GM18909 (cell line): ENCODE results near the gene KRTAP24-1.

Experiments used
- ATAC-seq: cut with Tn5 transposase; IDR thresholded peaks from one replicate; pipeline ENCODE4 v1.9.1; 2021; ENCODE audit warnings: mild to moderate bottlenecking; ENCODE audit not compliant: unreplicated experiment, poor library complexity

Gene KRTAP24-1, protein sequence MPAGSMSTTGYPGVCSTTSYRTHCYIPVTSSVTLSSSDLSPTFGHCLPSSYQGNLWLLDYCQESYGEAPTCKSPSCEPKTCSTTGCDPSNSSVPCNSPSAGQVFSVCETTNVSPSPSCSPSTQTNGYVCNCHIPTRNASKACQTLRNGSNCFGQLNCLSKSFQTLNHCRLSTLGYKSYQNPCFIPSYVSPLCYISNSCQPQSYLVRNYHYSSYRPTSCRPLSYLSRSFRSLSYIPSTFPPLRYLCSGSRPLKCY

DNA sequence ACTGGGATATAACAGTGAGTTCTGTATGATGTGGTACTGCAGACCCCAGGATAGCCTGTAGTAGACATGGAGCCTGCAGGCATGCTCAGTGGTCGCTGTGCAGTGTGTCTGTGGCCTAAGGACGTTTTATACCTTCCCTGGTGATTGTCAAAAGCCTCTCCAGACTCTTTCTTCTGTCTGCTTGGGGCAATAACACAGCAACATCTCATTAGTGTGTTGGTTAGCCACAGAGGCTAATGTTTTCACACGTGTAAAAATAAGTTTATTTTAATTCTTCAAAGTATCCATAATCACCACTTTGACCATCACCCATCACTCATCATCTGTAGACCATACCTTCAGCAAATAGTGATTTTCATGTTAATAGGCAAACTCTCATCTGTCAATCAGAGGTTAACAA lies at the start of gene KRTAP24-1:
TSS of gene KRTAP24-1 (minus strand) at position 101 of the 400 bp plus-strand sequence. CDS start at position 83, 18 bp downstream.
- ATAC-seq, result no peak

DNA sequence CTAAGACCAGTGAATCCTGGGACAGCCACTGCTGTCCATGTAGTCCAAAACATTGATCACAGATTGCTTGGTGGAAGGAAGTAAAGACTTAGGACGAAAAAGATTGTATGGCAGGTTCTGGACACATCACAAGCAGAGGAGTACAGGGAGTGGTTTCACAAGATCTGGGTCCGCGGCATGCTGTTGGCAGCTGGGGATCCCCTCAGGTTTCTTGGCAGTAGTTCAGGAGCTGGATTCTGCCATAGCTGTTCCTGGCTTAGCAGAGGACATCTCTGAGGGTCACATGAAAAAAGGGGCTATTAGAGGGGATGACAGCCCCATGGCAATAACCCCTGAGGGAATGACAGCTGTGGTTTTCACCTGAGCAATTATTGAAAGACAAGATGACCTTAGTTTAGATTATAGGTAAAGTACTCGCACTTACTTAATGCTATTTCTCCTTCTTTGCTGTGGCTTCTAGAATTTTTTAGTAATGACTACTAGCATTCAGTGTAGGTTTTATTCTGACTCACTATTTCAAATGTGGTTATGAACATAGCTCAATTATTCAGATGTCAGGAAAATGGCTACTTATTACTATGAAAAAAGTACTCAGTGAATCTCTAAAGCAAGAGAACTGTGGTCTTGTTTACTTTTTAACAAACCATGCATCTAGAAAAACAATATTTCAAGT lies 46.6 kb upstream of the KRTAP24-1 start:
- no peak for ATAC-seq

DNA sequence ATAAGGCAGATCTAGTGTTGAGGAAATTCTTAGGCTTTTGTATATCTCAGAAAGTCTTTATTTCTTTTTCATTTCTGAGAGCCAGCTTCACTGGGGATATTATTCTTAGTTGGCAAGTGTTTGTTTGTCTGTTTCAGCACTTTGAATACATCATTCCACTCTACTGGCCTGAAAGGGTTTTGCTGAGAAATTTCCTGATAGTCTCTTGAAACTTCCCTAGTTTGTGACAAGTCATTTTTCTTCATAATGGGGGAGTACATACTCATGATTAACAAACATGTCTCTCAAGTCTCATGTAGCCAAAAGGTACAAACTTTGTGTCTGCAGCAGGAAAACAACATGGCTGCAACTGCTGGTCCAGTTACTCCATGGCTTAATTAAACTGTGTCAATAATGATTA lies 43.6 kb upstream of the KRTAP24-1 start:
- ATAC-seq, result no peak

DNA sequence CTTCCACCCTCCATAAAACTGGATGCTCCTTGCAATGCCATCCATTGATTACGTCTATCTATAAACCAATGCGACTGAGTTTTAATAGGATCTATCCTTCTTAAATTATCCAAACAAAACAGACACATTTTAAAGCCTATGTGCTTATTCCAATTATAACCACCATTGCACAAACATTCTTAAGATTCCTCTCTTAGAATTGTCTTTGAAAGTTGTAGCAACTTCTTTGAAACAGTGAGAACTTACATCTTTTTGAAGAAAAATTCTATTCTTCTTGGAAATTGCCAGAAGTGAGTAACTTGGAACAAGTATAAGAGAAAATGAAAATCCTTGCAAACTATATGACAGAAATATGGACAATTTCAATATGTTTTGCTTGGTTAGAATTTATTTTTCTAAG lies 37.5 kb upstream of the KRTAP24-1 start, which contains the start of gene KRTAP26-1:
TSS of gene KRTAP26-1 (minus strand) at position 101 of the 400 bp plus-strand sequence. CDS start 280 bp downstream, outside the sequence.
- ATAC-seq, result no peak

DNA sequence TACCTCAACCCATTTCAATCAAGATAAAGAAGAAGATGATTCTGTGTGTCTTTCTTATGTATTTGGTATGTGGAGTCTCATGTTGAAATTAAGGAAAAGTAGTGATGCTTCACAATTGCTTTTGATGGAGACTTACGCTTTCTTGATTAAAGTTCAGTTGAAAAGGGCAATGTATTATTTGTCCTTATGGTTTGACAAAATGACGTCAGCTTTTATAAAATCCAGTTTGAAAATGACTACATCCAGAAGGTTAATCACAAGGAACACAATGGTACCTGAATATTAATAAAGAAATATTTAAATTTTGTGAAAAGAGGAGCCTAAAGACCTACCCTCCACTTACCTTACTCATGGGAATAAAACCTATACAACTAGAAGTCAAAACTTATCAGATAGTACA lies 33.0 kb upstream of the KRTAP24-1 start:
- ATAC-seq, result no peak

DNA sequence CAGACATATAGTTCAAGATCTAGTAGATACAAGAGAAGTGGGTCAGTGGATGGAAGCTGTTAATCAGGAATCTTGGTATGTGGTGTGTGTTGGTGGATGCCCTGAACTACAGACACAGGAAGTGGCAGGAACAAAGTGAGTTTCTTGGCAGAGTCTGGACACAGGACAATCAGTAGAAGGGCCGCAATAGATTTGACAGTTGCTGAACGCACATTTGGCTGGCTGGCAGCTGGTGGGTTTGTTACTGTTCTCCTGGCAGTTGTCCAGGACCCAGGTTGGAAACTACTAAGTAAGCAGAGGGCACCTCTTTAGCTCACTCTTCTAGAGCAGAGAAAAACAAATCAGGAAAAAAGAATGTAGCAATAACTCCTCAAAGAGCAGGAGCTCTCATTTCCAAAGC lies 24.1 kb upstream of the KRTAP24-1 start:
- ATAC-seq, result no peak

DNA sequence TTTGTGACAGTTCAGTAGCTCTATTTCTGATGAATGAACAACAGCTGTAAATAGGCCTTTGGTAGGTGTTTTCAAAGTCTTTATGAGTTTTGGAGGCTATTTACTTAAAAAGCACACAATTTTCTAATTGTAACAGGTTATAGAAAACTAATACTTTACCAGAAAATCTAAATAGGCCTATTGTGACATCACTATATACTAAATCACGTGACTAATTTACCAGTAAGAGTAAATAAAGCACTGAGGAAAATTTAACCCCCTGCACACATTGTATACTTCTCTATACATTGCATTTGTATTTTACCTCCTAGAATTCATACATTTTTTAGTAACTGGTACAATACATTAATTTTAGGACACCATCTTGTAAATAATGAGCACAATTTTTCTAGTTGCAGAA lies 22.4 kb upstream of the KRTAP24-1 start:
- no peak for ATAC-seq

DNA sequence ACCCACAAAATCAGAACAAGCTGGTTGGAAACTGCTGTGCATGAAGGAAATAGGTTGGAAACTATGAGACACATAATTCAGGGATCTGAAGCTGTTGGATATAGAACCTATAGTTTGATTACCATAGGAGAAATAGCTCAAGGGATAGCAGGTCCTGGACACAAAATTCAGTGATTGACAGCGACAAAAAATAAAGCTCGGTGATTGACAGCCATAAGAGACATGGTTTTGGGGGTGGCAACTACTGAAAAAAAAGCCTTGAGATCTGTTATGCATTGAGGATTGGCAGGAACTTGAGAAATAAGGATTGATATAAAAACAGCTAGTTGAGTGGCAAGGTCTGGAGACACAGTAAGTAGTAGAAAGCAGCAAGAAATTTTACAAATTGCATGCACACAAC lies 6.5 kb upstream of the KRTAP24-1 start, which contains the start of gene KRTAP25-1:
TSS of gene KRTAP25-1 (minus strand) at position 300 of the 400 bp plus-strand sequence. CDS start at position 276, 24 bp downstream.
- ATAC-seq, result no peak

DNA sequence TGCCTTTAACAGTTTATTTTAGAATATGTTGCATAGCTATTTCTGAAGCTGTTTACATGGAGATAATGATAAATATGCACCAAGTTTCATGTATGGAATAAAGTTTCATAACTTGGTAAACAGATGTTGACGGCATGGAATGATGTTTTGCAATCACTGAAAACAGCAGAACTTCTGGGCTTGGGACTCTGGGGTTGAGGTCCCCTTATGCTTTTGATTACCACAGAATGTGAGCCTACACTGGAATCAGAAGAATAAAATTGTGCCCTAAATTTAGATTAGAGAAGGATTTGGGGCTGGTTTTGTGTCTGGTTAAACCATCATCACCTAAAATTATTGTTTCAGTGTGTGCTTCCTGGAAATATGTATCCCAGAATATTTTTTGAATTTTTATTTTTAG lies 11.1 kb downstream of the KRTAP24-1 start:
- no peak for ATAC-seq

DNA sequence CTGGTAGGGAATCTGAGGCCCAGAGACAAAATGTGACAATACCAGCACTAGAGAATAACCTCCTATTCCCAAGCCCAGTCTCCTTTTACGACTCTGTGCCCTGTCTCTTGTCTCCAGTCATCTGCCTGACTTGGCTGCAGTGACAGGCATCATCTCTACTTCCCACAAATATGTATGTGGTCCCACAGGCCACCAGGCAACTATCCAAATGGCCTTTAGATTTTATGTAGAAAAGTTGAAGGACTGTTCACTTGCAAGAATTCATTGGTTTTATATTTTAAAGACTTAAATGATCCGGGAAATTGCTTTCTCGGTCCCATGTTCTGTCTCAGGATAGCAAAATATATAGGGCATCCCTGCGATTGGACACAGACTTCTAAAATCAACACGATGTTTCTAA lies 11.6 kb downstream of the KRTAP24-1 start:
- ATAC-seq, result no peak

DNA sequence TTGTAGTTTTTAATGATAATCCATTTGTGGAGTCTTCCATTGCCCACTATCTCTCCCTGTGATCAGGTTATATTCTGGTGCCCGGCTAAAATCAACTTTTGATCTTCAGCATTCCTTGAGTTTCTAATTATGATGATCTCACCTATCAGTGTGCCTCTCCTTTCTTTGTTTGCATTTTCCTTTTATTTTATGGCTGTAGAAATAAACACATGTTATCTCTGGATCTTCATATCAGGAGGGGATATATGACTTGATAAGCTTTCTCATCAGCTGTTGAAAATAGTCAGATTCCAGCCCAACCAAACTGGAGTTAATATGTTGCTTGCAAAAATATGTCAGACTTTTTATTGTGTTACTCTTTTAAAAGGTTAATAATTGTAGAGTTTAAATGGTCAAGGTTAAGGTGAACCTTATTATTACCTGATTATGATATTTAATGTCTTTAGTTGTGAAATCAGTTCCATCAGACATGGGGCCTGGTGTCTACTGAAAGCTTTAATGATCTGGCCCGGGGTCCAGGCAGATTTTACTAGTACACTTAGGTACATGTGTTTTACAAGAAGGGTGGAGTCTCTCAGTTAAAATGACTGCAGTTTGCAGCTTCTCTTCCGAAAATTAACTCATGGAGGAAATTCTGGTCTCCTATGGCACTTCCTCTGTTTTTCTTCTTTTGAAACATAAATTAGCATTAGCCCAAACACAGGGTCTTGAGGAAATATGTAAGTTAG lies 12.8 kb downstream of the KRTAP24-1 start:
- ATAC-seq, result no peak

DNA sequence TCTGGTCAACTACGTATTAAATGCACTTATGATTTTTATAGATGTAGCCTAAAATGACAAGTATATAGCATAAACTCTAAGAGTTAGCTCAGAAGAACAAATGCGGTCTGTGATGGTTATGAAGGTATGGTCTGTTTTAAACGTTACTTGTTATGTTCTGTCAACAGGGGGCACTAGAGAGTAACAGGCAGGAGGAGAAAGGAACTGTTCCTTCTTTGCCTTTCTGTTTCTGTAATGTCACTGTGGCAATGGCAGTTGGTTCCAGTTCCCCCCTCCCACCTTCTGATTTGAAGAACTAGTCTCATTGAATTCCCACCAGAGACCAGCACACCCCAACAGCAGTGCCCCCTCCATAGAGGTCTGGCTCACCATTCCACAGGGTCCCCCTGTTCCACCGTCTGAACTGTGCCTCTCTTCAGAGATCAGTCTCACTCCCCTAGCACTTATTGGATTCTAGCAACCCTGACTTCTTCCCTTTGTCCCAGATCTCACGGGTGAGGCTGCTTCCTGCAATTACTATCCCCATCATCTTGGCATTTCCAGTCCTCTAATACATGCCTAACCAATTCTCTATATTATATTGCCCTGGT lies 14.0 kb downstream of the KRTAP24-1 start:
- ATAC-seq, result no peak

DNA sequence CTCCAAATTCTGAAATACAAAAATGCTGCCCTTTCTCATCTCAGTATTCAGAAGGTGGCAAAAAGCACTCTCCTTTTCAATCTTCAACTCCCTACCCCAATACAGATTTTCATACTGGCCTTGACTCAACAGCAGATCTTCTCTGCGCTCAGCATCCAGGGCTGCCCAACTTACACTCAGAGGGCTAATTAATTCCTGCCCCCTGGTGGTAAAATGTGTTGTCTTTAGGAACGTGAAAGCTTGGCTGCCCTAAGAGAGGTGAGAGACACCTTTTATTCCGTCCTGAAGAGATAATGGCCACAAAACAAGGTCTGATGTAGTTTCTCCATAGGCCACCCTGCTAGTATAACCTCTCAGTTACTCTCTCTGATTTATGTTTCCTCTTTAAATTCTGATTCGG lies 25.0 kb downstream of the KRTAP24-1 start:
- ATAC-seq, result no peak

DNA sequence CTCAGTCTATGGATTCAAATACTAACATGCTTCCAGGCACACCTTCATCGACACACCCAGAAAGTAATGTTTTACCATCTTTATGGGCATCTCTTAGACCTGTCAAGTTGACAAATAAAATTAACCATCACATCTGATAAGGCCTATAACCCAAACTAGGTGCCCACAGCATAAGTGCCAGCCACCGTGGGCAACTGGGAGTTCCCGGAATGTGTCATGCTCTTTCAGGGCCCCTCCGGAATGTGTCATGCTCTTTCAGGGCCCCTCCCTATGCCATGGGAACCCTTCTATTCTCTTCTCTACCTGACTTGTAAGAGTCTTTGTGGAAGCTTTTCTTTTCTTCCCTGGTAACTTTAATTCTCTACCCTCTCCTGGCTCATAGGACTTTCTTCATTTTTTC lies 26.6 kb downstream of the KRTAP24-1 start:
- no peak for ATAC-seq

DNA sequence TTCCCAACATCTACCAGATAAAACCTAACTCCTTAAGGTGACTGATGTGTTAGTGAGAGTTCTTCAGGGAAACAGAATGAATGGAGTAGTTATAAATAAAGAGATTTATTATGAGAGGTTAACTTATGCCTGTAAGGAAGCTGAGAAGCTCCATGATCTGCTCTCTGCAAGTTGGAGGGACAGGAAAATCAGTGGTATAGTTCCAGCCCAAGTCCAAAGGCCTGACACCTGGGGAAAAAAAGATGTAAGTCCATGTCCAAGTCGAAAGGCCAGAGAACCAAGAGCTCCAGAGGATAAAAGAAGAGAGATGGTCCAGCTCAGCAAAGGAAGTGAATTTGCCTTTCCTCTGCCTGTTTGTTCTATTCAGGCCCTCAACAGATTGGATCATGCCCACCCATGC lies 27.1 kb downstream of the KRTAP24-1 start:
- ATAC-seq, result no peak

DNA sequence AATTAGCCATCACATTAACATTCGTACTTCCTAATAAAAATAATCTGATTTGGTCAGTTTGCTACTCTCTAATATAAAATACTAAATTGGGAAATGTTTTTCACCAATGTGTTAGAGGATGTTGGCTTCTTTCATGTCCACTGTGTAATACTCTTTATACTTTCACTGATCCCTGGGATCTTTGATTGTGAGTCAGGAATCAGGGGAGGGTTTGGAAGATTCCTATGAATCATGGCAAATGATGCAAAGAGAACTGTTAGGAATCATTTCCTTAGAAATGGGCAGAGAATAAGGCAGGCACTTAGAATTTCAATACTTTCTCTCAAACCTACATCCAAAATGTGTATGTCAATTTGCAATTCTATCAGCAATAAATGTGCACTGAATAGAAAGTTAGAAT lies 31.0 kb downstream of the KRTAP24-1 start:
- no peak for ATAC-seq

DNA sequence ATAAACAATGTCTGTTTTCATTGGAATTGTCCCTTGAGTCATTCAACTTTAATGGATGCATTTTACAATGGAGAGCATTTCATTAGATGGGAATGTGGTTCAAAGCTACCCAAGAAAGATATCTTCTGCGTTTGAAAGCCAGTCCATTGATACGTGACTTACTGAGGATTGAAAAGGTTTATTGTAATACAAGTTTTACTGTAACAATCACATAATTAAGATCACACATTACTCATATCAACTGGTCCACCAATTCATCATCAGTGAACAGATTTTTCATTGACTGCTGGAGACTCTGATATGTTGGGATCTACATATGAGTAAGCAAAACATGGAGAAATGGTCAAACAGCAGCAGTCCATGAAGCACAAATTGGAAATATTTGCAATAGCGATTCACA lies 32.8 kb downstream of the KRTAP24-1 start:
- no peak for ATAC-seq

DNA sequence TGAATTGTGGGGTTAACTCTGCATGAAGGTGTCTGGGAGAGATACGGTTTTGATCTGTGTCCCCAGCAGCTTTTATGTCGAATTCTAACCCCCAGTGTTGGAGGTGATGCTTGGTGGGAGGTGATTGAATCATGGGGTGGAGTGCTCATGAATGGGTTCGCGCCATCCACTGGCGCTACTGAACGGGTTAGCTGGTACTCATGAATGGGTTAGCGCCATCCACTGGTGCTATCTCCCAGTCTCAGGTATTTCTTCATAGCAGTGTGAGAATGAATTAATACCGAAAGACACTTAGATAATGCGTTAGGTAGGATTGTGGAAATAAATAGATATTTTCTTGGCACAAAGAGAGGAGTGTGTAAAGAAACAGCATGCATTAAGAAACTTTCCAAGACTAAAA lies 33.9 kb downstream of the KRTAP24-1 start:
- ATAC-seq, result no peak

DNA sequence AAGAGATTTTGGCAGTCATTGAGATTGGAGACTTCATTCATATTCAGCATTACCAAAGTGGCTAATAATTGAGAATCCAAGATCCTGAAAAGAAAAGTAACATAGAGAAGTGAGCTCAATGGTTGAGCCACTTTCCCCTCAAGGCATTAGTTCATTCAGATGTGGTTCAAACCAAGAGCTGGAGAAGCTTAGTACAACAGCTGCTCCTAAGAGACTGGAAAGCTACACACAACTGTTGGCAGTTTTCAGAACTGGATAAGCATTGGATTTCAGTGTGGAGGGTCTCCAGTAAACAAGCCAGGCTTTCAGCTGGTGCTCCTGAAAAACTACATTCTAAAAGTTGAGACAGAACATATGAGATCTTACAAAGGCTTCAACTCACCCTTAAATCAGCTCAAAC lies 37.7 kb downstream of the KRTAP24-1 start:
- ATAC-seq, result no peak

DNA sequence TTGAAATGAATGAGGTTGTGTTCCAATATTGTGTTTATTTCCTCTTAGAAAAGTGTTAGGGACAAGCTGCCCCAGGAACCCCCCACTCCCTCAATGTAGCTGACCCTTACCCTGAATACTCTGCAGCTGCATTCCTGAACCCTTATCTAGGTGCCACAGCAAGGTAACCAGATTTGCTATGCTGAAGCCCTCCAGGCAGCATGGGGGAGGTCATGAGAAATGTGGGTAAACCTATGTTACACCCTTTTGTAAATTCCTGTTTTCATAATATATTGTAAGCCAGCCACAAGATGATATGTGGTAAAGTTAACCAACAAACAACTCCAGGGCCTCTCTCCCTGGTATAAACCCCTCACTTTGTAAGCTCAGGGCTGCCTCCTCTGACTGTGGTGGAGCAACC lies 39.1 kb downstream of the KRTAP24-1 start:
- ATAC-seq, result no peak

DNA sequence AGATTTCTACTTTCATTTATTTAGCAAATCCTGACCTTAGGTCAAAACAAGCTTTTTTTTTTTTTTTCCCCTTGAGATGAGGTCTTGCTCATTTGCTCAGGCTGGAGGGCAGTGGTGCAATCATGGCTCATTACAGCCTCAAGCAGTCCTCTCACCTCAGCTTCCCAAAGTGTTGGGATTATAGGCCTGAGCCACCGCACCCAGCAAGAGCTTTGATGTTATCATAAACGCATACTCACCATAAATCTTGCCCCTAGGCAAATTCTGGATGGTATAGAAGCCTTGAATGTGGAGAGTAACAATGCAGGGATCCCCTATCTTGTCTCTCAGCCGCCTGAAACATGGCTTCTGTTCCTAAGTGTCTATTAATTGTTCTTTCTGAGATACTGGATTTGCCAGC lies 42.1 kb downstream of the KRTAP24-1 start:
- ATAC-seq, result no peak
